GM21360 (cell line): ENCODE results near the gene UGT1A6.

Experiments
- ATAC-seq: cut with Tn5 transposase; IDR thresholded peaks from one replicate; pipeline ENCODE4 v1.9.1; 2021; ENCODE audit warnings: mild to moderate bottlenecking, moderate library complexity; ENCODE audit not compliant: unreplicated experiment

The UGT1A6 gene

DNA sequence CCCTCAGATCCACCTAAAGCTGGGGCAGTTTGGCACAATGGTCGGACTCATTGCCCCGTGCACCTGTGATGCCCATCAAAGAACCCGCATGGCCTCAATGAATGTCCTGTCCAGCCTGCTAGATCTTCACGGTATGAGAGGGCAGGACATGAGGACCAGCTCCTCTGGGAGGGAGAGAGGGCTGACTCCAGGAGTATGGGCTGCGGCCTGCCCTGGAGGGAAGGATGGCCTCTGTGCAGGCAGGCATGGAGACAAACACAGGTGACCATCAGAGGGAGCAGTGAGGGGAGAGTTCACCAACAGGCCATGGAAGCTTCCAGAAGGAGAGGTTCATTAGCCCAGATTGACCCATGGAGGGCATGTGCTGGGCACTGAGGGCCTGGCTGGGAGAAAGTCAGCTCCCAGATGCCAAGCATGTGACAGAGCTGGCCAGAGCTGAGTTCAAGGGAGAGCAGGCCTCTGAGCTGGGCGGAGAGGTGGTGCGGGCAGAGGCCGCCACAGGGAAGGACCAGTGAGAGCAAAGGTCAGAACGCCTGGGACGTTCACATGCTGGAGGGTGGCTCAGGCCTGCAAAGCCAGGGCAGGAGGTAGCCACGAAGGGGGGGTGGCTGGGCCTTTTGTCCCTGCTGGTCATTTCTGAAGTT lies 125.4 kb downstream of the UGT1A6 start:
- ATAC-seq: no peak

GRCh38 chr2:233818639-233819621 lies 126.2 kb downstream of the UGT1A6 start:
- ATAC-seq: no peak

GRCh38 chr2:233819884-233820773 lies 127.4 kb downstream of the UGT1A6 start:
- no peak for ATAC-seq

GRCh38 chr2:233820774-233821105 lies 128.1 kb downstream of the UGT1A6 start:
- no peak for ATAC-seq

- ATAC-seq: no peak
Observed at GRCh38 chr2:233821196-233821595, 128.5 kb downstream of the UGT1A6 start.

- ATAC-seq: no peak
Observed at GRCh38 chr2:233821709-233822100, 129.0 kb downstream of the UGT1A6 start.

DNA sequence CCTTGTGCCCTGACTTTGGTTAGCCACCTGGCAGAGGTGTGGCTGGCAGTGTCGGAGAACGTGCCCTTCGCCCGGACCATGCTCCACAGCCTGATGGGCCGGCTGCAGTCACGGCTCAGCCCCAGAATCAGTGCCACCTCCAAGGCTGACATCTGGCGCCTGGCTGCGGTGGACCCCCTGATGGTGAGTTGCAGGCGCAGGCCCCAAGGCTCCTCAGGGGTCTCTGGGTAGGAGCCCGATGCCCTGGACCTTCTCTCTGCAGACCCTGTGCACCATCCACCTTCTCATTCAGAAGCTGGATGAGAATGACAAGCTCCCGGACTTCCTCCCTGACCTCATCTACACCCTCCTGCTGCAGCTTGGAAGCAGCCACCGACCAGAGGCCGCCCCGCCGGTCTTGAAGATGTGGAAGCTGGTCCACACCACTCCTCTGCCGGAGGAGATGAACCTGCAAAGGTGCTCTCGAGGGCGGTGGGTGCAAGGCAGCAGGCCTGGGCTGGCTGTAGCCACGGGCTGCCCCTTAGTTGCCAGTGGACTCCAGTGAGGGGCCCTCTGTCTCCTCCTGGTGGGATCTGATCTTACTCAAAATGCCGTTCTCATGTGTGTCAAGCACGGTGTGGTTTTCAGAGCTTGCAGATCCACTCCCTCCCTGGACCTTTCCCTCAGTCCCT lies 129.5 kb downstream of the UGT1A6 start:
- no peak for ATAC-seq
